GM12872 (cell line): ENCODE results near the gene PRKG2.

Experiments
- TF ChIP-seq, protein P1 (sequence below): IDR thresholded peaks from 3 replicates; pipeline ENCODE4 v1.5.1; 2011; ENCODE audit warnings: low read depth, mild to moderate bottlenecking, low read length, moderate library complexity; ENCODE audit not compliant: insufficient read depth

PRKG2 gene

DNA sequence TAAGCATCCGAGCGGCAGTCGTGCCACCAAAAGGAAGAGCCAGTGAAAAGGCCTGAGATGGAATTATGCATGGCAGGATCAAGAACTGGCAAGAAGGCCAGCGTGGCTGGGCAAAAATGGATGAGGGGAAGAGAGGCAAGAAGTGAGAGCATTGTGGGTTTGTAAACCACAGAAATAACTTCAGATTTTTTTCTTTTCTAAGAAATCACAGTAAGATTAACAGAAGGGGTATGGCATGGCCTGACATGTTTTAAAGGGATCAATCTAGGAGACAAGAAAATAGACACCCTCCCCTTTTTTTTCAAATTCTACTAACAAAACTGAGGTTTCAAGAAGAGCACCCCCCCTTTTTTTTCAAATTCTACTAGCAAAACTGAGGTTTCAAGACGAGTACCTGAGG, 102.0 kb downstream of the PRKG2 start:
- TF ChIP-seq, protein P1, sequence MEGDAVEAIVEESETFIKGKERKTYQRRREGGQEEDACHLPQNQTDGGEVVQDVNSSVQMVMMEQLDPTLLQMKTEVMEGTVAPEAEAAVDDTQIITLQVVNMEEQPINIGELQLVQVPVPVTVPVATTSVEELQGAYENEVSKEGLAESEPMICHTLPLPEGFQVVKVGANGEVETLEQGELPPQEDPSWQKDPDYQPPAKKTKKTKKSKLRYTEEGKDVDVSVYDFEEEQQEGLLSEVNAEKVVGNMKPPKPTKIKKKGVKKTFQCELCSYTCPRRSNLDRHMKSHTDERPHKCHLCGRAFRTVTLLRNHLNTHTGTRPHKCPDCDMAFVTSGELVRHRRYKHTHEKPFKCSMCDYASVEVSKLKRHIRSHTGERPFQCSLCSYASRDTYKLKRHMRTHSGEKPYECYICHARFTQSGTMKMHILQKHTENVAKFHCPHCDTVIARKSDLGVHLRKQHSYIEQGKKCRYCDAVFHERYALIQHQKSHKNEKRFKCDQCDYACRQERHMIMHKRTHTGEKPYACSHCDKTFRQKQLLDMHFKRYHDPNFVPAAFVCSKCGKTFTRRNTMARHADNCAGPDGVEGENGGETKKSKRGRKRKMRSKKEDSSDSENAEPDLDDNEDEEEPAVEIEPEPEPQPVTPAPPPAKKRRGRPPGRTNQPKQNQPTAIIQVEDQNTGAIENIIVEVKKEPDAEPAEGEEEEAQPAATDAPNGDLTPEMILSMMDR, result no peak

DNA sequence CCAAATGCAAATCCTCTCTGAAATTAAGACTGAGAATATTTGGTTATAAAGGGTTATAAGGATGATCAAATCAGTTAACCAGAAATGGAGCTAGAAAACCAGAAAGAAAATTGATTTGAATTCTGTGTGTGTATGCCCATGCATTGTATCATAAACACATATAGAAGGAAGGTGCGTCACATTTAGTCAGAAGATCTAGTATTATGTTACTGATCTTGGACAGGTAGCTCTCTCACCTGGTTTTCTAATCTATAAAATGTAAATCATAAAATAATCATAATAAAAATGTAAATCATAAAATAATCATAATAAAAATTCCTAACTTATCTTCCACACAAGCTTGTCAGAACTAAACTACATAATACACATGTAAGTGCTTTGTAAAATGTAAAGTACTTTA, 105.7 kb downstream of the PRKG2 start:
- TF ChIP-seq, protein P1, result no peak

DNA sequence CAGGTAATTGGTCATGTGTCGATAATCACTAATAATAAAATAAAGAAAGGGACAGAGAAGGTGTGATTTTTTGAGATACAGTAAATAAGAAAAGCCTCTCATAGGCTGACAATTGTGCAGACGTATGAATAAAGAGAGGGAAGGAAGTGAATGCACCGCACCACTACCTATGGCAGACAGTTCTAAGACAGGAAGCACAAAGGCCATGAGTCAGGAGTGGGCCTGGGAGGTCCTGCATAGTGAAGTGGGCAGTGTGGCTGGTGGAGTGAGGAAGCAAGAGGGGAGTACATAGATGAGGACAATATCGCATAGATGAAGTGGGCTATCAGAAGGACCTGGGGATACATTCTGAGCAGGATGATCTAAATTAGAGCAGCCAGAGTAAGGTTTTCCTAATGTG, 108.9 kb downstream of the PRKG2 start:
- TF ChIP-seq, protein P1, result no peak

DNA sequence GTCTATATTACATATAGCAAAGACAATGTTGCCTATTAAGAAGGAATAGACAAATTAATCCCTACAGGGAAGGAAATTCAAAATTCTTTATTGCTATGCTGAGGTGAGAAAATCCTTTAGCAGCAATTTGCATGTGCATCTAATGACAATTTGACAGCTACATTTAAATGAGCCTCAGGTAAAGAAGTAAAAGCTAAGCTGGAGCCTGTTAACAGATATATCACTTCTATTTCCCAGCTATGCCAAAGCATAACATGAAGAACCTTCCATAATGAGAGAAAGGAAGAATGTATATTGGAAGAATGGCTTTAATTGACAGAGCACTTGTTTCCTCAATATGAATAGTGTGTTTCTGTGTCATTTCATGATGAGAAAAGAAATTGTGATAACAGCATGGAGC, 112.9 kb downstream of the PRKG2 start:
- TF ChIP-seq, protein P1, result no peak

DNA sequence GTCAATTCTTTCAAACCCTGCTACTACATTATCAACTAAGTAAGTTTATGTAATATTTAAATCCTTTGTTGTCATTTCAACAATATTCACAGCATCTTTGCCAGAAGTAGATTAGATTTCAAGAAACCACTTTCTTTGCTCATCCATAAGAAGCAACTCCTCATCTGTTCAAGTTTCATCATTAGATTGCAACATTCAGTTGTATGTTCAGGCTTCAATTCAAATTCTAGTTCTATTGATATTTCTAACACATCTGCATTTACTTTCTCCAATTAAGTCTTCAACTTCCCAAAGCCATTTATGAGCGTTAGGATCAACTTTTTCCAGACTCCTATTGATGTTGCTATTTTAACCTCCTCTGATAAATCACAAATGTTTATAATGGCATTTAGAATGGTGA, 118.5 kb downstream of the PRKG2 start:
- TF ChIP-seq, protein P1, result no peak

DNA sequence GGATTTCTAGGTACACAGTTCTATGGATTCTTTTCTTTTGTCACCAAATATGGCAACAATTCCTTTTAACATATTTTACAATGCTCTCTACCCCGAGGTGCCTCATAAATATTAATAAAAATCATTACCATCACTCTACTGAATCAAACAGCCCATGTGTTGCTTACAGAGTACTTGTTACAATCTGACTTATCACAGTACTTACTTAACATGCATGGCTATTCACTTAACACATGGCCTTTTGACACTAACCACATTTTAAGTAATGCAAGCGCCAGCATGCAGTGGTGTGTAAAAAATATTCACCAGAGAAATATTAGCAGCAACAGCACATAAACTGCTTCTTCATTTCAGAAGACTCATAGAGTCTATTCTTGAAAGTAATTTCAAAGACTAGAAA, 119.6 kb downstream of the PRKG2 start:
- TF ChIP-seq, protein P1, result no peak

DNA sequence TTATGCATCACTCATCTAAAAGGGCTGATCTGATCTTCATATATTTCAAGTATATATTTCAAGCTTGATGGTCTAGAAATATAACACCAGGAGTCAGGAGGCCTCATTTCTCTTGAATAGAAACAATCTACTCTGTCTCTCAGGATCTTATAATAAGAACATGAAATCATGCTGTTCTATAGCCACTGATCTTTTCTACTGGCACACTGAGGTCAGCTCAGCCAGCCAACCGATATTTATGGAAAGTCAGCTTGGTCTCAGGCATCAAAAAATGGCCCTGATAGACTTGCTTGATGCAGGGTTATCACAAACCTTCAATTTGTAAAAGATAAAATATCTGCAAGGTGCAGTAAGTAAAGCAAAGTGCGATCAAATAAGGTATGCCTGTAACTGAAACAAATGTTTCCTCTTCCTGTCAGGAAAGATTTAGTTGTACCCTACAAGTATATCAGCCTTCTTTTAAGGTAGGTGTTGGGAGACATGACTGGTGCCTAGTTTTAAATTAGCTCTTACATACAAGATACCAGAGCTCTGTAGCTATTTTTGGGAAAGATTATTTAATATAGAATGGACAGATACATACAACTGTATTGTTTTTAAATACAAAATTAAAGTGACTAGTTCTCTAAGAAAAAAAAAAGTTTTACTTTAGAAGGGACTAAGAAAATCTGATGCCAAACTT, 121.2 kb downstream of the PRKG2 start:
- TF ChIP-seq, protein P1, result no peak

DNA sequence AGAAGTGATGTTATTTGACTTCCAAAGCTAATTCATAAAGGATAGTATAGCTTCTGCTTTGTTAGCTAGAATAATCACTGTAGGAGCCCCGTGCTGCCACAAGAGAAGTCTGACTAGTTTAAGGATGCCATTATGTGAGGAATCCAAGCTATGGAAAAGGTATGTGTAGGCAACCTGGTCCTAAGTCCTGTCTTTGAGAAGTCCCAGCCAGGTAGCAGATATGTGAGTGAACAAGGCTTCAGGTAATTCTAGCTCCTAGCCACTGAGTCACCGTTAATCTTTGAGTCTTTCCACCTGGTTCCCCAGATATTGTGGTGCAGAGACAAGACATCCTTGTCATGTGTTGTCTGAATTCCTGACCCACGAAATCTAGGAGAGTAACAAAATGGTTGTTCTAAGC, 129.0 kb downstream of the PRKG2 start:
- TF ChIP-seq, protein P1, result no peak
